HepG2 (cell line): ENCODE results near the gene TSR1.

ENCODE experiments used
- CEBPB ChIP-seq: IDR thresholded peaks from 2 replicates; pipeline ENCODE4 v1.6.1; 2011; ENCODE audit warnings: low read depth, low read length, improper control_type of control experiment, borderline replicate concordance
- ERF ChIP-seq: IDR thresholded peaks from 2 replicates; pipeline ENCODE4 v1.6.1; 2018; ENCODE audit warnings: missing biosample characterization, missing genetic modification reagents
- MZF1 ChIP-seq: sonication (generic); formaldehyde crosslinking; IDR thresholded peaks from 2 replicates; pipeline ENCODE4 v1.8.1; 2023; ENCODE audit warnings: mild to moderate bottlenecking, missing genetic modification reagents, borderline replicate concordance
- ZNF274 ChIP-seq: sonication (generic); formaldehyde crosslinking; IDR thresholded peaks from 2 replicates; pipeline ENCODE4 v1.5.1; 2020; ENCODE audit warnings: mild to moderate bottlenecking, missing genetic modification reagents

GRCh38 chr17:2336215-2336851, at the start of gene TSR1:
- TF ChIP-seq ZNF274 (CRISPR knock-in tag) (peak; percentile 75), ERF (CRISPR knock-in tag) (peak; percentile 75), CEBPB (no peak), MZF1 (no peak; the same call in 1 of the 2 replicates)
